NCI-H2029 (cell line): ENCODE data around the gene RPTOR.
A peak's percentile ranks its signal among the peaks of the same experiment; 100 is the strongest.
"Not testable (repeated sequence)": the region's sequence is repeated elsewhere in the genome, so short reads cannot be mapped to it uniquely, and the experiment has no call there.

Experiments
- DNase-seq: peaks from one replicate; lab custom pipeline; 2025; lab: John Stamatoyannopoulos, UW

Gene RPTOR

GRCh38 chr17:80615376-80615775, 70.7 kb downstream of the RPTOR start:
- DNase-seq, result no peak

GRCh38 chr17:80616705-80617104, 72.1 kb downstream of the RPTOR start:
- DNase-seq, result no peak

GRCh38 chr17:80618304-80618703, 73.7 kb downstream of the RPTOR start:
- DNase-seq, result no peak

GRCh38 chr17:80619535-80620235, 75.0 kb downstream of the RPTOR start:
- DNase-seq, result no peak

GRCh38 chr17:80621335-80621996, 76.8 kb downstream of the RPTOR start:
- DNase-seq, result no peak

GRCh38 chr17:80621997-80622357, 77.3 kb downstream of the RPTOR start:
- no peak for DNase-seq

- DNase-seq, result no peak
These were observed 80.2 kb downstream of the RPTOR start for GRCh38 chr17:80624864-80625263.

GRCh38 chr17:80625627-80626026, 81.0 kb downstream of the RPTOR start:
- no peak for DNase-seq

GRCh38 chr17:80628881-80629280, 84.2 kb downstream of the RPTOR start:
- not testable (repeated sequence) for DNase-seq

- no peak for DNase-seq
These were observed 84.8 kb downstream of the RPTOR start for GRCh38 chr17:80629298-80630028.

GRCh38 chr17:80630560-80631120, 86.0 kb downstream of the RPTOR start:
- DNase-seq, result no peak

- no peak for DNase-seq
These were observed 86.8 kb downstream of the RPTOR start for GRCh38 chr17:80631142-80632045.

- DNase-seq, result no peak
These were observed 87.5 kb downstream of the RPTOR start for GRCh38 chr17:80632046-80632581.

- no peak for DNase-seq
These were observed 88.6 kb downstream of the RPTOR start for GRCh38 chr17:80633207-80633606.

GRCh38 chr17:80633994-80634566, 89.4 kb downstream of the RPTOR start:
- no peak for DNase-seq

- no peak for DNase-seq
These were observed 91.9 kb downstream of the RPTOR start for GRCh38 chr17:80636361-80637018.

GRCh38 chr17:80637048-80637781, 92.6 kb downstream of the RPTOR start:
- peak; percentile 61 for DNase-seq

- DNase-seq, result no peak
These were observed 95.0 kb downstream of the RPTOR start for GRCh38 chr17:80639658-80640057.

- no peak for DNase-seq
These were observed 95.9 kb downstream of the RPTOR start for GRCh38 chr17:80640366-80641084.
